Measurements from ENCODE around the gene TGFB1. TPM values are rescaled to one million over a fixed set of nuclear protein-coding genes. Genes with fewer than 3 reads are reported as not detected.

Gene TGFB1
- total RNA-seq, 1 experiment from 2014 or later = 15.0 TPM

GRCh38 chr19:41392775-41393174, 39.1 kb upstream of the TGFB1 start:
- ChIA-PET CTCF (no interaction called here), POLR2A (no interaction called here)
- TF ChIP-seq CTCF (IDR thresholded peaks at IDR 0.05; ENCODE audit: insufficient read depth in 1 of 2, low read depth in 1 of 2, low read length in 1 of 2, severe bottlenecking in 1 of 2, unreplicated experiment in 1 of 2) = no peak
- H3K36me3 ChIP-seq (ENCODE audit: control insufficient read depth, insufficient read depth, low read length) = peaks cover 1% of the 10 kb centered on the region
- H3K4me1 Mint-ChIP-seq (ENCODE audit: low read depth, unreplicated experiment) = peaks cover under 1% of the 10 kb centered on the region
- intact Hi-C loops (cut with micrococcal nuclease; ENCODE audit: unreplicated experiment) = no loop called here
- H3K4me3 Mint-ChIP-seq (ENCODE audit: unreplicated experiment) = no peak overlapping the region
- no peaks in the 10 kb centered on the region for H3K27me3 ChIP-seq (replicated peaks; ENCODE audit: control insufficient read depth, insufficient read depth, low read length)
- H3K9me3 ChIP-seq = no peaks in the 10 kb centered on the region
- H3K4me3 ChIP-seq (ENCODE audit: low read depth, low read length) = no peak overlapping the region
- DNase-seq = no peak
- H3K27ac Mint-ChIP-seq (ENCODE audit: unreplicated experiment) = no peak overlapping the region
- H3K9me3 Mint-ChIP-seq (ENCODE audit: unreplicated experiment) = no peaks in the 10 kb centered on the region
- H3K27me3 Mint-ChIP-seq (ENCODE audit: insufficient read depth, unreplicated experiment) = no peaks in the 10 kb centered on the region
- BruUV-seq (replicated peaks) = no TSS peak
- no peaks in the 10 kb centered on the region for H3K4me1 ChIP-seq
- H3K36me3 Mint-ChIP-seq (ENCODE audit: insufficient read depth, unreplicated experiment) = peaks cover 46% of the 10 kb centered on the region

- peaks cover 1% of the 10 kb centered on the region for H3K36me3 ChIP-seq (ENCODE audit: control insufficient read depth, insufficient read depth, low read length)
These were observed 37.9 kb upstream of the TGFB1 start for GRCh38 chr19:41391618-41392017.

GRCh38 chr19:41386442-41386841, 32.7 kb upstream of the TGFB1 start:
- DNase-seq = no peak
- Histone ChIP-seq H3K36me3 (ENCODE audit: control insufficient read depth, insufficient read depth, low read length) (no peaks in the 10 kb centered on the region; the same call in 1 of the 2 replicates), H3K27me3 (replicated peaks; ENCODE audit: control insufficient read depth, insufficient read depth, low read length) (no peaks in the 10 kb centered on the region), H3K4me3 (ENCODE audit: low read depth, low read length) (no peak overlapping the region), H3K9me3 (no peaks in the 10 kb centered on the region), H3K4me1 (no peaks in the 10 kb centered on the region)
- no peak overlapping the region for H3K4me3 Mint-ChIP-seq (ENCODE audit: unreplicated experiment)
- peaks cover 35% of the 10 kb centered on the region for H3K36me3 Mint-ChIP-seq (ENCODE audit: insufficient read depth, unreplicated experiment)
- H3K9me3 Mint-ChIP-seq (ENCODE audit: unreplicated experiment) = no peaks in the 10 kb centered on the region
- intact Hi-C loops (cut with micrococcal nuclease; ENCODE audit: unreplicated experiment) = no loop called here
- no peak overlapping the region for H3K27ac Mint-ChIP-seq (ENCODE audit: unreplicated experiment)
- TF ChIP-seq CTCF (IDR thresholded peaks at IDR 0.05; ENCODE audit: insufficient read depth in 1 of 2, low read depth in 1 of 2, low read length in 1 of 2, severe bottlenecking in 1 of 2, unreplicated experiment in 1 of 2) = no peak
- POLR2A ChIA-PET = no interaction called here
- BruUV-seq (replicated peaks) = no TSS peak
- CTCF ChIA-PET = no interaction called here
- no peaks in the 10 kb centered on the region for H3K4me1 Mint-ChIP-seq (ENCODE audit: low read depth, unreplicated experiment)
- no peaks in the 10 kb centered on the region for H3K27me3 Mint-ChIP-seq (ENCODE audit: insufficient read depth, unreplicated experiment)

More at GRCh38 chr19:41391618-41392017, 37.9 kb upstream of the TGFB1 start:
- CTCF ChIA-PET = no interaction called here
- no peak for TF ChIP-seq CTCF (IDR thresholded peaks at IDR 0.05; ENCODE audit: insufficient read depth in 1 of 2, low read depth in 1 of 2, low read length in 1 of 2, severe bottlenecking in 1 of 2, unreplicated experiment in 1 of 2)
- Histone ChIP-seq H3K4me1 (no peaks in the 10 kb centered on the region), H3K9me3 (no peaks in the 10 kb centered on the region), H3K4me3 (ENCODE audit: low read depth, low read length) (no peak overlapping the region), H3K27me3 (replicated peaks; ENCODE audit: control insufficient read depth, insufficient read depth, low read length) (no peaks in the 10 kb centered on the region)
- no TSS peak for BruUV-seq (replicated peaks)
- H3K36me3 Mint-ChIP-seq (ENCODE audit: insufficient read depth, unreplicated experiment) = peaks cover 38% of the 10 kb centered on the region
- no peaks in the 10 kb centered on the region for H3K4me1 Mint-ChIP-seq (ENCODE audit: low read depth, unreplicated experiment)
- intact Hi-C loops (cut with micrococcal nuclease; ENCODE audit: unreplicated experiment) = no loop called here
- POLR2A ChIA-PET = no interaction called here
- no peak overlapping the region for H3K27ac Mint-ChIP-seq (ENCODE audit: unreplicated experiment)
- no peaks in the 10 kb centered on the region for H3K9me3 Mint-ChIP-seq (ENCODE audit: unreplicated experiment)
- DNase-seq = no peak
- no peak overlapping the region for H3K4me3 Mint-ChIP-seq (ENCODE audit: unreplicated experiment)
- H3K27me3 Mint-ChIP-seq (ENCODE audit: insufficient read depth, unreplicated experiment) = no peaks in the 10 kb centered on the region

Data from Caco-2 (cell line).